ENCODE data around the gene SPAG9.
"Not testable (repeated sequence)": the region's sequence is repeated elsewhere in the genome, so short reads cannot be mapped to it uniquely, and the experiment has no call there.

The SPAG9 gene

GRCh38 chr17:51091635-51092034 lies 29.0 kb downstream of the SPAG9 start (continued):
- TF ChIP-seq SP2 (tag by site-specific recombination; IDR thresholded peaks at IDR 0.05) (no peak), ZNF677 (tag by site-specific recombination; IDR thresholded peaks at IDR 0.05) (no peak)

- POLR2A ChIA-PET; CTCF ChIA-PET; H3K9me3 ChIP-seq (ENCODE audit: control insufficient read depth, insufficient read depth, low read depth, low read length); H3K36me3 ChIP-seq (ENCODE audit: control insufficient read depth in 2 of 2, insufficient read depth in 1 of 2, low read length in 2 of 2); H3K4me3 ChIP-seq (ENCODE audit: low read depth, low read length); H3K4me1 ChIP-seq (ENCODE audit: control insufficient read depth, insufficient read depth, low read length); H3K27ac ChIP-seq (ENCODE audit: extremely low read depth, low read depth, low read length): not testable (repeated sequence)
Measured at GRCh38 chr17:51088868-51089267, 31.8 kb downstream of the SPAG9 start.

DNA sequence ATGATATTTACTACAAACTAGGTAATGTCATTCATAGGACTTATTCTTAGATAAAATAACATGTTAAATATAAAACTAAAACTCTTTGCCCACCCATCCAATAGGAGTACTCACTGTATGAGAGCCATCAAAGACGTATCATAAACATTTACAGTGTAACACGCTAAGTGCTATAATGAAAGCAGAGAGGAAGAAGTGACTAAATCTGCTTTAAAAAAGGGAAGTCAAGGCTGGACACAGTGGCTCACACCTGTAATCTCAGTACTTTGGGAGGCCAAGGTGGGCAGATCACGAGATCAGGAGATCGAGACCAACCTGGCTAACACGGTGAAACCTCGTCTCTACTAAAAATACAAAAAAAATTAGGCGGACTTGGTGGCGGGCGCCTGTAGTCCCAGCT lies 32.4 kb downstream of the SPAG9 start:
- Histone ChIP-seq H3K36me3 (ENCODE audit: control insufficient read depth in 2 of 2, insufficient read depth in 1 of 2, low read length in 2 of 2) (peaks cover 0 to 3% of the 10 kb centered on the region in 2 experiments; a peak in 1 of 3 replicates), H3K4me3 (ENCODE audit: low read depth, low read length) (no peak overlapping the region), H3K4me1 (ENCODE audit: control insufficient read depth, insufficient read depth, low read length) (peaks cover 9% of the 10 kb centered on the region), H3K9me3 (ENCODE audit: control insufficient read depth, insufficient read depth, low read depth, low read length) (no peaks in the 10 kb centered on the region), H3K27ac (ENCODE audit: extremely low read depth, low read depth, low read length) (no peak overlapping the region)
- TF ChIP-seq ZNF610 (tag by site-specific recombination; IDR thresholded peaks at IDR 0.05; ENCODE audit: borderline replicate concordance): no peak
- TF ChIP-seq ZNF639 (tag by site-specific recombination; IDR thresholded peaks at IDR 0.05): no peak
- TF ChIP-seq ZNF624 (tag by site-specific recombination; IDR thresholded peaks at IDR 0.05): no peak
- TF ChIP-seq ZNF785 (tag by site-specific recombination; IDR thresholded peaks at IDR 0.05): no peak
- TF ChIP-seq ZNF701 (tag by site-specific recombination; IDR thresholded peaks at IDR 0.05): no peak
- TF ChIP-seq SP3 (tag by site-specific recombination; IDR thresholded peaks at IDR 0.05): no peak
- no peak for TF ChIP-seq ZNF585B (tag by site-specific recombination; IDR thresholded peaks at IDR 0.05)
- POLR2A ChIA-PET: interaction anchor here (0.7 kb wide), 1 partner anchor 58 kb away, joined by 6 read pairs; no protein-coding TSS in a partner anchor
- CTCF ChIA-PET: no interaction called here

GRCh38 chr17:51087072-51087757 lies 33.5 kb downstream of the SPAG9 start:
- Histone ChIP-seq H3K27ac (ENCODE audit: extremely low read depth, low read depth, low read length) (no peak overlapping the region), H3K4me3 (ENCODE audit: low read depth, low read length) (no peak overlapping the region), H3K9me3 (ENCODE audit: control insufficient read depth, insufficient read depth, low read depth, low read length) (no peaks in the 10 kb centered on the region), H3K36me3 (ENCODE audit: control insufficient read depth in 2 of 2, insufficient read depth in 1 of 2, low read length in 2 of 2) (peaks cover 0 to 3% of the 10 kb centered on the region in 2 experiments; a peak in 1 of 3 replicates), H3K4me1 (ENCODE audit: control insufficient read depth, insufficient read depth, low read length) (peaks cover 9% of the 10 kb centered on the region)
- TF ChIP-seq CTCF (tag by site-specific recombination; IDR thresholded peaks at IDR 0.05): no peak
- TF ChIP-seq ZNF354C (tag by site-specific recombination; IDR thresholded peaks at IDR 0.05; ENCODE audit: borderline replicate concordance, low read depth): no peak
- TF ChIP-seq, protein P1, sequence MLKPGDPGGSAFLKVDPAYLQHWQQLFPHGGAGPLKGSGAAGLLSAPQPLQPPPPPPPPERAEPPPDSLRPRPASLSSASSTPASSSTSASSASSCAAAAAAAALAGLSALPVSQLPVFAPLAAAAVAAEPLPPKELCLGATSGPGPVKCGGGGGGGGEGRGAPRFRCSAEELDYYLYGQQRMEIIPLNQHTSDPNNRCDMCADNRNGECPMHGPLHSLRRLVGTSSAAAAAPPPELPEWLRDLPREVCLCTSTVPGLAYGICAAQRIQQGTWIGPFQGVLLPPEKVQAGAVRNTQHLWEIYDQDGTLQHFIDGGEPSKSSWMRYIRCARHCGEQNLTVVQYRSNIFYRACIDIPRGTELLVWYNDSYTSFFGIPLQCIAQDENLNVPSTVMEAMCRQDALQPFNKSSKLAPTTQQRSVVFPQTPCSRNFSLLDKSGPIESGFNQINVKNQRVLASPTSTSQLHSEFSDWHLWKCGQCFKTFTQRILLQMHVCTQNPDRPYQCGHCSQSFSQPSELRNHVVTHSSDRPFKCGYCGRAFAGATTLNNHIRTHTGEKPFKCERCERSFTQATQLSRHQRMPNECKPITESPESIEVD (tag by site-specific recombination; IDR thresholded peaks at IDR 0.05): no peak
- no peak for TF ChIP-seq ZNF175 (tag by site-specific recombination; IDR thresholded peaks at IDR 0.05)
- TF ChIP-seq ZNF112 (tag by site-specific recombination; IDR thresholded peaks at IDR 0.05): no peak
- no peak for TF ChIP-seq ZNF776 (tag by site-specific recombination; IDR thresholded peaks at IDR 0.05; ENCODE audit: borderline replicate concordance)
- no peak for TF ChIP-seq ZNF202 (tag by site-specific recombination; IDR thresholded peaks at IDR 0.05; ENCODE audit: borderline replicate concordance)
- no peak for TF ChIP-seq HIC1 (tag by site-specific recombination; IDR thresholded peaks at IDR 0.05)
- ChIA-PET CTCF (no interaction called here), POLR2A (interaction anchor here (0.6 kb wide), 1 partner anchor 21 kb away, joined by 7 read pairs; no protein-coding TSS in a partner anchor)
